HEK293 (cell line): ENCODE results near the gene ELOVL4.

Experiments used
- CTCF ChIA-PET: fragments of 350-600 bp; formaldehyde crosslinking; extraction: SDS; loops from one replicate; lab custom pipeline; 2021; ENCODE audit warnings: antibody characterized with exemption; lab: Yijun Ruan, JAX
- POLR2A ChIA-PET: fragments of 300-600 bp; formaldehyde crosslinking; extraction: SDS; loops from one replicate; lab custom pipeline; 2020; ENCODE audit warnings: antibody characterized with exemption, inconsistent platforms; lab: Yijun Ruan, JAX
- H3K27ac ChIP-seq: fragments of 200-500 bp; sonication (Bioruptor generic); 2 replicates; pipeline ENCODE4 v1.5.1; 2014; ENCODE audit warnings: low read depth, low read length, control low read depth, inconsistent platforms; ENCODE audit errors: extremely low read depth
- H3K36me3 ChIP-seq, 2 experiments: fragments of 200-500 bp in 1 of 2; sonication (Bioruptor generic) in 1 of 2; 1 replicate in 1 of 2; 2 replicates in 1 of 2; pipeline ENCODE4 v1.5.1; 2014 to 2017; ENCODE audit warnings: inconsistent platforms in 2 of 2, low read length in 2 of 2; ENCODE audit not compliant: control insufficient read depth in 2 of 2, insufficient read depth in 1 of 2
- H3K4me1 ChIP-seq: fragments of 200-500 bp; sonication (Bioruptor generic); 2 replicates; pipeline ENCODE4 v1.5.1; 2014; ENCODE audit warnings: mild to moderate bottlenecking, low read length, inconsistent platforms; ENCODE audit not compliant: control insufficient read depth, insufficient read depth
- H3K4me3 ChIP-seq: 2 replicates; pipeline ENCODE4 v1.5.1; 2011; ENCODE audit warnings: low read depth, mild to moderate bottlenecking, control low read depth, low read length, moderate library complexity
- H3K9me3 ChIP-seq: fragments of 200-500 bp; sonication (Bioruptor generic); 2 replicates; pipeline ENCODE4 v1.5.1; 2014; ENCODE audit warnings: low read depth, low read length, inconsistent platforms; ENCODE audit not compliant: control insufficient read depth, insufficient read depth
- ATF2 ChIP-seq: fragments of 450-650 bp; formaldehyde crosslinking; IDR thresholded peaks from 2 replicates; pipeline ENCODE4 v1.5.1; 2016; ENCODE audit warnings: missing biosample characterization, missing genetic modification characterization, low read depth
- OVOL3 ChIP-seq: fragments of 450-650 bp; formaldehyde crosslinking; IDR thresholded peaks from 2 replicates; pipeline ENCODE4 v1.5.1; 2016; ENCODE audit warnings: missing biosample characterization, missing genetic modification characterization
- SETDB1 ChIP-seq: IDR thresholded peaks from one replicate; pipeline ENCODE4 v1.6.1; 2017; ENCODE audit warnings: mild to moderate bottlenecking, low read length, moderate library complexity, mixed read lengths; ENCODE audit not compliant: insufficient read length
- ZBTB20 ChIP-seq: fragments of 450-650 bp; formaldehyde crosslinking; IDR thresholded peaks from 2 replicates; pipeline ENCODE4 v1.5.1; 2016; ENCODE audit warnings: missing biosample characterization, missing genetic modification characterization
- ZBTB48 ChIP-seq: fragments of 450-650 bp; formaldehyde crosslinking; IDR thresholded peaks from 2 replicates; pipeline ENCODE4 v1.5.1; 2016; ENCODE audit warnings: missing biosample characterization, missing genetic modification characterization
- ZFP69B ChIP-seq: fragments of 450-650 bp; formaldehyde crosslinking; IDR thresholded peaks from 2 replicates; pipeline ENCODE4 v1.5.1; 2016; ENCODE audit warnings: missing biosample characterization, missing genetic modification characterization
- ZNF114 ChIP-seq: fragments of 450-650 bp; formaldehyde crosslinking; IDR thresholded peaks from 2 replicates; pipeline ENCODE4 v1.5.0; 2017; ENCODE audit warnings: missing biosample characterization, missing genetic modification characterization
- ZNF121 ChIP-seq: fragments of 450-650 bp; formaldehyde crosslinking; IDR thresholded peaks from 2 replicates; pipeline ENCODE4 v1.5.1; 2016; ENCODE audit warnings: missing biosample characterization, missing genetic modification characterization
- ZNF157 ChIP-seq: fragments of 450-650 bp; formaldehyde crosslinking; IDR thresholded peaks from 2 replicates; pipeline ENCODE4 v1.5.1; 2016; ENCODE audit warnings: missing biosample characterization, missing genetic modification characterization
- ZNF175 ChIP-seq: fragments of 450-650 bp; formaldehyde crosslinking; IDR thresholded peaks from 2 replicates; pipeline ENCODE4 v1.5.1; 2016; ENCODE audit warnings: missing biosample characterization, missing genetic modification characterization
- ZNF184 ChIP-seq: fragments of 450-650 bp; IDR thresholded peaks from 2 replicates; pipeline ENCODE4 v1.5.1; 2018; ENCODE audit warnings: missing biosample characterization, mild to moderate bottlenecking, missing genetic modification characterization
- ZNF2 ChIP-seq: fragments of 450-650 bp; formaldehyde crosslinking; IDR thresholded peaks from 2 replicates; pipeline ENCODE4 v1.5.1; 2016; ENCODE audit warnings: missing biosample characterization, missing genetic modification characterization
- ZNF221 ChIP-seq: fragments of 450-650 bp; formaldehyde crosslinking; IDR thresholded peaks from 2 replicates; pipeline ENCODE4 v1.5.1; 2017; ENCODE audit warnings: missing biosample characterization, missing genetic modification characterization, borderline replicate concordance
- ZNF26 ChIP-seq: fragments of 450-650 bp; formaldehyde crosslinking; IDR thresholded peaks from 2 replicates; pipeline ENCODE4 v1.5.1; 2016; ENCODE audit warnings: missing biosample characterization, missing genetic modification characterization
- ZNF302 ChIP-seq: fragments of 450-650 bp; formaldehyde crosslinking; IDR thresholded peaks from 2 replicates; pipeline ENCODE4 v1.5.1; 2016; ENCODE audit warnings: missing biosample characterization, missing genetic modification characterization, low read depth
- ZNF433 ChIP-seq: fragments of 450-650 bp; formaldehyde crosslinking; IDR thresholded peaks from 2 replicates; pipeline ENCODE4 v1.5.1; 2016; ENCODE audit warnings: missing biosample characterization, missing genetic modification characterization, low read depth
- ZNF48 ChIP-seq: fragments of 450-650 bp; formaldehyde crosslinking; IDR thresholded peaks from 2 replicates; pipeline ENCODE4 v1.5.1; 2016; ENCODE audit warnings: missing biosample characterization, missing genetic modification characterization
- ZNF549 ChIP-seq: fragments of 450-650 bp; IDR thresholded peaks from 2 replicates; pipeline ENCODE4 v1.5.1; 2018; ENCODE audit warnings: missing biosample characterization, missing genetic modification characterization, mild to moderate bottlenecking, inconsistent platforms, moderate library complexity
- ZNF555 ChIP-seq: fragments of 450-650 bp; formaldehyde crosslinking; conservative IDR thresholded peaks from 2 replicates; pipeline ENCODE4 v1.5.1; 2017; ENCODE audit warnings: missing biosample characterization, mild to moderate bottlenecking, missing genetic modification characterization, inconsistent platforms
- ZNF600 ChIP-seq: fragments of 450-650 bp; formaldehyde crosslinking; IDR thresholded peaks from 2 replicates; pipeline ENCODE4 v1.5.1; 2016; ENCODE audit warnings: missing biosample characterization, missing genetic modification characterization
- ZNF664 ChIP-seq: fragments of 450-650 bp; formaldehyde crosslinking; IDR thresholded peaks from 2 replicates; pipeline ENCODE4 v1.5.1; 2016; ENCODE audit warnings: missing biosample characterization, missing genetic modification characterization
- ZNF768 ChIP-seq: fragments of 450-650 bp; formaldehyde crosslinking; IDR thresholded peaks from 2 replicates; pipeline ENCODE4 v1.5.1; 2018; ENCODE audit warnings: missing biosample characterization, mild to moderate bottlenecking, missing genetic modification characterization
- ZNF830 ChIP-seq: fragments of 450-650 bp; IDR thresholded peaks from 2 replicates; pipeline ENCODE4 v1.5.0; 2018; ENCODE audit warnings: missing biosample characterization, missing genetic modification characterization, low read depth, mild to moderate bottlenecking, moderate library complexity
- ZSCAN18 ChIP-seq: fragments of 450-650 bp; formaldehyde crosslinking; IDR thresholded peaks from 2 replicates; pipeline ENCODE4 v1.5.1; 2016; ENCODE audit warnings: missing biosample characterization, missing genetic modification characterization
- TF ChIP-seq, protein P1 (sequence below): fragments of 450-650 bp; formaldehyde crosslinking; optimal IDR thresholded peaks from 2 replicates; pipeline ENCODE3; 2016; ENCODE audit warnings: missing biosample characterization, mild to moderate bottlenecking, missing genetic modification characterization
- TF ChIP-seq, protein P2 (sequence below): fragments of 450-650 bp; formaldehyde crosslinking; IDR thresholded peaks from 2 replicates; pipeline ENCODE4 v1.5.1; 2016; ENCODE audit warnings: missing biosample characterization, missing genetic modification characterization, borderline replicate concordance
- TF ChIP-seq, protein P3 (sequence below): fragments of 450-650 bp; IDR thresholded peaks from 2 replicates; pipeline ENCODE4 v1.5.1; 2018; ENCODE audit warnings: missing biosample characterization, missing genetic modification characterization
- TF ChIP-seq, protein P4 (sequence below): fragments of 450-650 bp; formaldehyde crosslinking; IDR thresholded peaks from 2 replicates; pipeline ENCODE4 v1.5.1; 2017; ENCODE audit warnings: missing biosample characterization, missing genetic modification characterization

The ELOVL4 gene

DNA sequence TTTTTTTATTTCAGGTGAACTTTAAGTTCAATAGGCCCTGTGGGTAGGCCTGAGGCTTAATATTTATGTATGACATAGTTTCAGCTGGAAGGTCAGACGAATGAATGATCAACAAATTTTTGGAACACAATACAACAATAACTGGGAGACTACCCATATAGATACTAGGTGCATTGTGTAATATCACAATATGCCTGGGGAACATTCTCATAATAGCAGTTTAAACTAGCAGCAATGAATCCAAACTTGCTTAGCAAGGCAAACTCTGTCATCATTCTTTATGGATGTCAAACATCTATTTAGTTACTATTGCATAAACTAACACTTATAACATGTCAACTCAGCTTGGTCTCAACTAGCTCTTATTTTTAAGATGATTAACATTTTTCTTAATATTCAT is 49.3 kb downstream of the ELOVL4 start:
- CTCF ChIA-PET = interaction anchor here (0.9 to 1.4 kb wide), 4 partner anchors 17 to 51 kb away, joined by 3 to 5 read pairs (median 3); no protein-coding TSS in a partner anchor
- Histone ChIP-seq H3K9me3 (no peaks in the 10 kb centered on the region), H3K36me3 (no peaks in the 10 kb centered on the region), H3K27ac (no peak overlapping the region), H3K4me1 (no peaks in the 10 kb centered on the region), H3K4me3 (no peak overlapping the region)
- TF ChIP-seq ZNF157 (no peak), ZNF768 (no peak), ZNF555 (tag by site-specific recombination) (no peak), ZNF175 (tag by site-specific recombination) (no peak), ZNF2 (tag by site-specific recombination) (no peak), ZNF48 (tag by site-specific recombination) (no peak), ZNF664 (tag by site-specific recombination) (no peak), ZNF302 (tag by site-specific recombination) (no peak), ZNF121 (tag by site-specific recombination) (no peak), ZNF830 (tag by site-specific recombination) (no peak), ZNF549 (tag by site-specific recombination) (no peak), OVOL3 (tag by site-specific recombination) (no peak), ZNF114 (tag by site-specific recombination) (no peak)
- TF ChIP-seq, protein P1, sequence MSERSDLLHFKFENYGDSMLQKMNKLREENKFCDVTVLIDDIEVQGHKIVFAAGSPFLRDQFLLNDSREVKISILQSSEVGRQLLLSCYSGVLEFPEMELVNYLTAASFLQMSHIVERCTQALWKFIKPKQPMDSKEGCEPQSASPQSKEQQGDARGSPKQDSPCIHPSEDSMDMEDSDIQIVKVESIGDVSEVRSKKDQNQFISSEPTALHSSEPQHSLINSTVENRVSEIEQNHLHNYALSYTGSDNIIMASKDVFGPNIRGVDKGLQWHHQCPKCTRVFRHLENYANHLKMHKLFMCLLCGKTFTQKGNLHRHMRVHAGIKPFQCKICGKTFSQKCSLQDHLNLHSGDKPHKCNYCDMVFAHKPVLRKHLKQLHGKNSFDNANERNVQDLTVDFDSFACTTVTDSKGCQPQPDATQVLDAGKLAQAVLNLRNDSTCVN (tag by site-specific recombination) = no peak
- TF ChIP-seq, protein P2, sequence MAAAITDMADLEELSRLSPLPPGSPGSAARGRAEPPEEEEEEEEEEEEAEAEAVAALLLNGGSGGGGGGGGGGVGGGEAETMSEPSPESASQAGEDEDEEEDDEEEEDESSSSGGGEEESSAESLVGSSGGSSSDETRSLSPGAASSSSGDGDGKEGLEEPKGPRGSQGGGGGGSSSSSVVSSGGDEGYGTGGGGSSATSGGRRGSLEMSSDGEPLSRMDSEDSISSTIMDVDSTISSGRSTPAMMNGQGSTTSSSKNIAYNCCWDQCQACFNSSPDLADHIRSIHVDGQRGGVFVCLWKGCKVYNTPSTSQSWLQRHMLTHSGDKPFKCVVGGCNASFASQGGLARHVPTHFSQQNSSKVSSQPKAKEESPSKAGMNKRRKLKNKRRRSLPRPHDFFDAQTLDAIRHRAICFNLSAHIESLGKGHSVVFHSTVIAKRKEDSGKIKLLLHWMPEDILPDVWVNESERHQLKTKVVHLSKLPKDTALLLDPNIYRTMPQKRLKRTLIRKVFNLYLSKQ (tag by site-specific recombination) = no peak
- TF ChIP-seq, protein P3, sequence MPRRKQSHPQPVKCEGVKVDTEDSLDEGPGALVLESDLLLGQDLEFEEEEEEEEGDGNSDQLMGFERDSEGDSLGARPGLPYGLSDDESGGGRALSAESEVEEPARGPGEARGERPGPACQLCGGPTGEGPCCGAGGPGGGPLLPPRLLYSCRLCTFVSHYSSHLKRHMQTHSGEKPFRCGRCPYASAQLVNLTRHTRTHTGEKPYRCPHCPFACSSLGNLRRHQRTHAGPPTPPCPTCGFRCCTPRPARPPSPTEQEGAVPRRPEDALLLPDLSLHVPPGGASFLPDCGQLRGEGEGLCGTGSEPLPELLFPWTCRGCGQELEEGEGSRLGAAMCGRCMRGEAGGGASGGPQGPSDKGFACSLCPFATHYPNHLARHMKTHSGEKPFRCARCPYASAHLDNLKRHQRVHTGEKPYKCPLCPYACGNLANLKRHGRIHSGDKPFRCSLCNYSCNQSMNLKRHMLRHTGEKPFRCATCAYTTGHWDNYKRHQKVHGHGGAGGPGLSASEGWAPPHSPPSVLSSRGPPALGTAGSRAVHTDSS (tag by site-specific recombination) = no peak
- POLR2A ChIA-PET = no interaction called here

DNA sequence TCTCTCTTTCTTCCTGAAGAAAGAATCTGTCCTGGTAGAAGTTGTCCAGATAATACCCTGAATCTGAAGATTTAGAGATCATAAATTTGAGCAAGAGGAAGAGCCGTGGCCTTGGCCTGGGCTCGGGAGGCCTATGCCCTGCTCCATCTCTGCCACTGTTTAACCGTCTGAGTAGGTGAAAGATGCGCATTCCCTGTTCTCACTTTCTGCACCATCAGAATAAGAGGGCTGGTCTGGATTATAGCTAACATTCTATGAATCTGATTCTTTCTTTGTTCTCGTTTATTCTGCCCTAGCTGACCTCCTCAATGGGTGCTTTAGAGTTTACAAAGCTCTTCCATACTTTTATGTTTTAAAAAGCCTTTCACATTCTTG is 51.3 kb downstream of the ELOVL4 start:
- H3K4me3 ChIP-seq = no peak overlapping the region
- TF ChIP-seq ZSCAN18 (tag by site-specific recombination) = no peak
- TF ChIP-seq ZNF600 (tag by site-specific recombination) = no peak
- TF ChIP-seq SETDB1 = no peak
- no peak for TF ChIP-seq ZNF221
- TF ChIP-seq, protein P4, sequence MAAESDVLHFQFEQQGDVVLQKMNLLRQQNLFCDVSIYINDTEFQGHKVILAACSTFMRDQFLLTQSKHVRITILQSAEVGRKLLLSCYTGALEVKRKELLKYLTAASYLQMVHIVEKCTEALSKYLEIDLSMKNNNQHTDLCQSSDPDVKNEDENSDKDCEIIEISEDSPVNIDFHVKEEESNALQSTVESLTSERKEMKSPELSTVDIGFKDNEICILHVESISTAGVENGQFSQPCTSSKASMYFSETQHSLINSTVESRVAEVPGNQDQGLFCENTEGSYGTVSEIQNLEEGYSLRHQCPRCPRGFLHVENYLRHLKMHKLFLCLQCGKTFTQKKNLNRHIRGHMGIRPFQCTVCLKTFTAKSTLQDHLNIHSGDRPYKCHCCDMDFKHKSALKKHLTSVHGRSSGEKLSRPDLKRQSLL (tag by site-specific recombination) = no peak
- TF ChIP-seq ZBTB20 (tag by site-specific recombination) = no peak
- TF ChIP-seq ATF2 (tag by site-specific recombination) = no peak
- no peak for TF ChIP-seq ZNF184 (tag by site-specific recombination)
- no peak for TF ChIP-seq ZNF433 (tag by site-specific recombination)
- no peak for TF ChIP-seq ZFP69B
- TF ChIP-seq ZNF26 (tag by site-specific recombination) = no peak
- no peak for TF ChIP-seq ZBTB48 (tag by site-specific recombination)
- CTCF ChIA-PET = no interaction called here
- H3K27ac ChIP-seq = no peak overlapping the region
- H3K9me3 ChIP-seq = no peaks in the 10 kb centered on the region
- POLR2A ChIA-PET = no interaction called here
- H3K36me3 ChIP-seq = no peaks in the 10 kb centered on the region
- H3K4me1 ChIP-seq = no peaks in the 10 kb centered on the region
